Measurements from ENCODE around the gene CTDSPL2.

- no peak for TF ChIP-seq EZH2 (IDR thresholded peaks at IDR 0.05; ENCODE audit: low read length, missing control alignments)
- TF ChIP-seq CTCF (conservative IDR thresholded peaks at IDR 0.05 in 1 of 2, IDR thresholded peaks at IDR 0.05 in 1 of 2; ENCODE audit: low read depth in 1 of 2, low read length in 2 of 2), result no peak
These were observed 63.2 kb downstream of the CTDSPL2 start for GRCh38 chr15:44490622-44491021.
